SK-N-MC (cell line): Measurements from ENCODE around the gene SLC6A3.
"Not testable (repeated sequence)": the region's sequence is repeated elsewhere in the genome, so short reads cannot be mapped to it uniquely, and the experiment has no call there.

Experiments
- DNase-seq: peaks from one replicate; pipeline ENCODE4 v3.0.0-alpha.2; 2011; ENCODE audit warnings: low read depth, low spot score
- H3K27ac ChIP-seq: fragments of 200-600 bp; sonication (generic); 2 replicates; pipeline ENCODE4 v1.5.1; 2016; ENCODE audit warnings: mixed run types
- H3K36me3 ChIP-seq: fragments of 200-600 bp; sonication (generic); 2 replicates; pipeline ENCODE4 v1.6.1; 2017; ENCODE audit warnings: antibody characterized with exemption, low read length, mixed read lengths; ENCODE audit not compliant: insufficient read depth
- H3K4me3 ChIP-seq: fragments of 200-600 bp; sonication (generic); 2 replicates; pipeline ENCODE4 v1.5.1; 2016
- H3K9ac ChIP-seq: fragments of 200-600 bp; sonication (generic); 2 replicates; pipeline ENCODE4 v1.8.0; 2017; ENCODE audit warnings: mixed run types, mixed read lengths; ENCODE audit not compliant: insufficient read length
- H3K9me3 ChIP-seq: fragments of 200-600 bp; sonication (generic); 2 replicates; pipeline ENCODE4 v1.6.1; 2017; ENCODE audit warnings: low read depth, mild to moderate bottlenecking, antibody characterized with exemption, low read length, moderate library complexity, mixed read lengths
- EZH2 ChIP-seq: fragments of 200-600 bp; sonication (generic); IDR thresholded peaks from one replicate; pipeline ENCODE4 v1.6.1; 2017; ENCODE audit warnings: antibody characterized with exemption
- FOXP2 ChIP-seq: optimal IDR thresholded peaks from 2 replicates; pipeline ENCODE3; 2011; ENCODE audit warnings: mild to moderate bottlenecking, moderate library complexity; ENCODE audit not compliant: insufficient read depth; ENCODE audit errors: extremely low read length, control extremely low read depth
- POLR2AphosphoS5 ChIP-seq: IDR thresholded peaks from 2 replicates; pipeline ENCODE4 v1.6.1; 2012; ENCODE audit warnings: mild to moderate bottlenecking, low read depth, low read length, borderline replicate concordance

SLC6A3 gene

DNA sequence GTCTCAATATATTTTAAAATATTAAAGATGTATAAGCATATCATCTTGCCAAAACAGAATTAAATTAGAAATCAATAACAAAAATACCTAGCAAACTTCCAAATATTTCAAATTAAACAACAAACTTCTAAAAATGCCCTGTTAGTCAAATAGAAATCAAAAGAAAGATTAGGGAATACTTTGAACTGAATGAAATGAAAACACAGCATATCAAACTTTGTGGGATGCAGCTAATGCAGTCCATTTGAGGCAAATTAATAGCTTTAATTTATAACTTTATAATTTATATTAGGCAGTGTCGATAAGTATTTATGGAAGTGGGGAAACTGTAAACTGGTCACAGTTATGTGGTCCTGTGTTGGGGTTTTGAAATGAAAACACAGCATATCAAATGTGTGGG is 17.1 kb downstream of the SLC6A3 start:
- no peak overlapping the region for H3K9ac ChIP-seq
- 0 out of 2 replicates have a peak, but pooled peaks cover 4% of the 10 kb centered on the region for H3K9me3 ChIP-seq
- TF ChIP-seq POLR2AphosphoS5 (no peak), FOXP2 (no peak), EZH2 (no peak)
- DNase-seq: no peak
- no peaks in the 10 kb centered on the region for H3K36me3 ChIP-seq
- H3K27ac ChIP-seq: no peak overlapping the region
- no peak overlapping the region for H3K4me3 ChIP-seq

DNA sequence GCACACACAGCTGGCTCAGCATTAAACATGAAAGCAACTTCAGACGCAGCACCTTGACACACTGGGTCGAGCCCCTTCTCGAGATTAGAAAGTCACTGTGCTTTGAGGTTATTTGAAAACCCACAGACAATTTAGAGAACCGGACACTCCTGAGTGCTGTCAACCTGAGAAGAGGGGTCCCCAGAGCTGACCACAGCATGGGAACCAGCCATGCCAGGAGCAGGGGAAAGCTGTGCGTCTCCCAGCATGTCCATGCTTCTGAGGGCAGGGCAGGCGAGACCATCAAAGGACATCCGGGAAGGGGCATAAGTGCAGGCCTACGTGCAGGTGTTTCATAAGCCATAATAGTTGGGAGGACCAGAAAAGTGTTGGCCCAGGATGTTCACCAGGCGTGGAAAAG is 20.5 kb downstream of the SLC6A3 start:
- 0 out of 2 replicates have a peak, but pooled peaks cover 4% of the 10 kb centered on the region for H3K9me3 ChIP-seq

DNA sequence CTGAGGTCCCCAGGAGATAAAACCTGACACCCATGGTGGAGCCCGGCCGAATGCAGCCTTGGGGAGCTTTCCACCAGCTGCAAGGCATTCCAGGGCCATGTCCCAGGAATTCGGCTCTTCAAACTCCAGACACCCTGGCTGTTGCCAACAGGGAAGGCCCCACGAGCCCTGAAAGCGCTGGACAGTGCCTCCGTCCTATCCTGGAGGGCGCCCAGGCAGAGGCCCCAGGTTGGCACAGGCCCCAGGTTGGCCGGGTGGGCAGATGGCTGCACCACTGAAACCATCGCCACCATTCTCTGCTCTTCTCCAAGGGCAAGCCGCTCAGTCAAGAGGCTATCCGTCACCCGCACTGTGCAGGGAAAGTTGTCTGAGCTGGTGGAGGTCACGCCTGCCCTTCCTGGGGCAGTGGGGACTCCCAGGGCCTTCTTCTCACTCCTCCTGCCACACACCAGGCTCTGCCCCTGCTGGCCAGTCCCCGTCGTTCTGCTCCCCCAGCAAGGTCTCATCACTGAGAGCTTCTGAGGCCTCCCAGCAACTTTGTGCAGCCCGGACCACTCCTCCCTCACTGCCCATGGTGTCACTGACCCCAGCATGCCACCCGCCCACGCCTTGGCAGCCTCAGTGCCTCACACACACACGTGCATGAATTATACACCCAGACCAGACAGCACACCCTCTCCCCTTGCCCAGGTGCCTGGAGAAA is 21.2 kb downstream of the SLC6A3 start:
- Histone ChIP-seq H3K36me3 (no peaks in the 10 kb centered on the region), H3K27ac (no peak overlapping the region), H3K4me3 (no peak overlapping the region), H3K9me3 (0 out of 2 replicates have a peak, but pooled peaks cover 4% of the 10 kb centered on the region), H3K9ac (no peak overlapping the region)
- TF ChIP-seq POLR2AphosphoS5: no peak
- no peak for TF ChIP-seq FOXP2
- TF ChIP-seq EZH2: no peak
- no peak for DNase-seq

More for the DNA sequence above, 20.5 kb downstream of the SLC6A3 start:
- Histone ChIP-seq H3K36me3 (no peaks in the 10 kb centered on the region), H3K4me3 (no peak overlapping the region), H3K27ac (no peak overlapping the region), H3K9ac (no peak overlapping the region)
- TF ChIP-seq FOXP2: no peak
- no peak for DNase-seq

DNA sequence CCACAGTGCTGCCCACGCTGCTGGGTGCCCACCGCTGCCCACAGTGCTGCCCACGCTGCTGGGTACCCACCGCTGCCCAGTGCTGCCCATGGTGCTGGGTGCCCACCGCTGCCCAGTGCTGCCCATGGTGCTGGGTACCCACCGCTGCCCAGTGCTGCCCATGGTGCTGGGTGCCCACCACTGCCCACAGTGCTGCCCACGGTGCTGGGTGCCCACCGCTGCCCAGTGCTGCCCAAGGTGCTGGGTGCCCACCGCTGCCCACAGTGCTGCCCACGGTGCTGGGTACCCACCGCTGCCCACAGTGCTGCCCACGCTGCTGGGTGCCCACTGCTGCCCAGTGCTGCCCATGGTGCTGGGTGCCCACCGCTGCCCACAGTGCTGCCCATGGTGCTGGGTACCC is 22.7 kb downstream of the SLC6A3 start:
- H3K36me3 ChIP-seq, H3K4me3 ChIP-seq, H3K9me3 ChIP-seq, H3K9ac ChIP-seq, H3K27ac ChIP-seq, DNase-seq: not testable (repeated sequence)

DNA sequence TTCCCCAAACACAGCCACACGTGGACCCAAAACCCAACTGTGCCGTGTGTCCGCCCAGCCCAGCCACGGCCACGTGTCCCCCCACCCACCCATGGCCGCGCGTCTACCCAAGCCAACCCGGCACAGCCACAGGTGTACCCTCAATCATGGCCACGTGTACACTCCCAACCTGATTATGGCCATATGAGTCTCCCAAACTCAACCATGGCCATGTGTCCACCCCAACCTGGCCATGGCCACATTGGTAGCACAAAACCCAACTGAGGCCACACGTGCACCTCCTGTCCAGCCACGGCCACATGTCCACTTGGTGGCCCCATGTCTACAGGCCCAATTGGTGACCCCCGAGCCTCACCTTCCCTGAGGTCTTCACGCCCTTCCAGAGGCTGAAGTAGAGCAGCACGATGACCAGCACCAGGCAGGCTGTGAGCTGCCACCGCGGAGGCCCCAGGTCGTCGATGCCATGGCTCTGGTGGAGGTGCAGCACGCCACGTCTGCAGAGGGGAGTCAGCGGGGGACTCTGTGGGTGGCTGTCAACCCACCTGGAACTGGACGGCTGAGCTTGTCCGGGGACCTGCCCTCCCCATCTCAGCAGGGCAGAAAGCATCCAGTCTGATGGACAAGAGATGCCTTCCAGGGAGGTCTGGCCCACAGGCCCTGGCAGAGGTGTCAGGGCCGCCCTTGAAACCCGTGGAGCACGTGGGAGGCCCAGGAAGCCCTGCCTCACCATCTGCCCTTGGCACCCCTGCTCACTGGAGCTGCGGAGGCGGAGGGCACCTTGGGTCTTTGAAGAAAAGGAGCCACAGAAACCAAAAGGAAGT is 23.5 kb downstream of the SLC6A3 start:
- H3K4me3 ChIP-seq: no peak overlapping the region
- TF ChIP-seq POLR2AphosphoS5: no peak
- no peaks in the 10 kb centered on the region for H3K9me3 ChIP-seq
- no peak overlapping the region for H3K27ac ChIP-seq
- no peak overlapping the region for H3K9ac ChIP-seq
- no peak for DNase-seq
- no peaks in the 10 kb centered on the region for H3K36me3 ChIP-seq

DNA sequence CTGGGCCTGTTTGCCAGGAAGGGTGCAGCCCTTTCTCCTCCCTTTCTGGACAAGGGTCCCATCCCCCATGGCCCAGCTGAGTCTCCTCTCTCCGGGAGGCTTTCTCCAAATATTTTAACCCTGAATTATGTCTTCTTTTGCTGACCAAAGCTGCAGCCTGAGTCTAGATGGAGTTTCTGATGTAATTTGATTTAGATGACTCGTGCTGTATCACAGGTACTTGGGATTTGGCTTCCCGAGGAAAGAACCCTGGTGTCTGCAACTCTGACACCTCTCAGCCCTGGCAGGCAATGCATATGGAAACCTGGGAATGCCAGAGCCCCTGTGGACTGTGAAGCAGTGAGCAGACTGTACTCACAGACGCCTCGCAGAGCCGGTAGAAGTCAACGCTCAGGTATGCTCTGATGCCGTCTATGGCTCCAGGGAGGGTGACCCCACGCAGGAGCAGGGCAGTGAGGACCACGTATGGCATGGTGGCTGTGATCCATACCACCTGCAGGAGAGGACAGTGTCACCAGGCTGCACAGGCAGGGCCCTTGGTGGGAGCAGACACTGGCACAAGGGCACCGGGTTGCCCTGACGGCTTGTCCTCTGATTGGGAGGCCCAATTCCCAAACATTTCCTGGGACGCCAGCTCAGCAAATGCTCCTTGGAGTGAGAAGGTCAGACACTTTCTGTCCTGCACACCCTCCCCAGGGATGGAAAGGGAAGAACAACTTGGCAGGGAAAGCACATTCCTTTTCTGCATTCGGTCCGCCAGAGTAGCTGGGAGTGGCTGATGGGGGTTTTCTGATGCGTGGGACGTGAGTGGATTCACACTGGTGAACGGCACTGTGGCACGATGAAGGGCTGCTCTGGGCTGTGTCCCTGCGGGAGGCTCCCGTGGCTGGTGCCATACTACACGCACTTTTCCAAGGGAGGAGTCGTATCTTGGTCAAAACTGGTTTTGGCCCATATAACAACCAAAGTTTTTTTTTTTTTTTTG is 24.7 kb downstream of the SLC6A3 start:
- no peak overlapping the region for H3K27ac ChIP-seq
- no peak for TF ChIP-seq EZH2
- no peak for TF ChIP-seq FOXP2
- TF ChIP-seq POLR2AphosphoS5: no peak
- H3K4me3 ChIP-seq: no peak overlapping the region
- no peaks in the 10 kb centered on the region for H3K9me3 ChIP-seq
- H3K9ac ChIP-seq: no peak overlapping the region
- H3K36me3 ChIP-seq: no peaks in the 10 kb centered on the region
- DNase-seq: no peak

GRCh38 chr5:1419476-1420210 is 25.6 kb downstream of the SLC6A3 start:
- Histone ChIP-seq H3K9me3 (no peaks in the 10 kb centered on the region), H3K9ac (no peak overlapping the region), H3K4me3 (no peak overlapping the region), H3K27ac (no peak overlapping the region), H3K36me3 (no peaks in the 10 kb centered on the region)
- TF ChIP-seq EZH2 (no peak), POLR2AphosphoS5 (no peak), FOXP2 (no peak)
- no peak for DNase-seq

- no peak for DNase-seq
- Histone ChIP-seq H3K9ac (no peak overlapping the region), H3K4me3 (no peak overlapping the region), H3K9me3 (no peaks in the 10 kb centered on the region), H3K27ac (no peak overlapping the region), H3K36me3 (no peaks in the 10 kb centered on the region)
- no peak for TF ChIP-seq POLR2AphosphoS5
- TF ChIP-seq FOXP2: no peak
- no peak for TF ChIP-seq EZH2
These were observed 26.3 kb downstream of the SLC6A3 start for GRCh38 chr5:1418921-1419280.
